GM19452 (cell line): Measurements from ENCODE around the gene TPCN2.
"Not testable (repeated sequence)": the region's sequence is repeated elsewhere in the genome, so short reads cannot be mapped to it uniquely, and the experiment has no call there.

Experiments used
- ATAC-seq: cut with Tn5 transposase; IDR thresholded peaks from one replicate; pipeline ENCODE4 v1.9.1; 2021; ENCODE audit not compliant: unreplicated experiment

Gene TPCN2

DNA sequence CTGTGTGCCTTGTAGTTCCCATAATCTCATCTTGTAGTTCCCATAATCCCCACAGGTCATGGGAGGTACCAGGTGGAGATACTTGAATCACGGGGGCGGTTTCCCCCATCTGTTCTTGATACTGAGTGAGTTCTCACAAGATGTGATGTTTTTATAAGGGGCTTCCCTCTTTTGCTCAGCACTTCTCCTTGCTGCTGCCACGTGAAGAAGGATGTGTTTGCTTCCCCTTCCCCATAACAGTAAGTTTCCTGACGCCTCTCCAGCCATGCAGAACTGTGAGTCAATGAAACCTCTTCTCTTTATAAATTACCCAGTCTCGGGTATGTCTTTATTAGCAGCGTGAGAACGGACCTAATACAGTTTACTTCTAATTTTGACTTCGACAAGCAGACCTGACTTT is 93.0 kb downstream of the TPCN2 start:
- ATAC-seq = no peak

DNA sequence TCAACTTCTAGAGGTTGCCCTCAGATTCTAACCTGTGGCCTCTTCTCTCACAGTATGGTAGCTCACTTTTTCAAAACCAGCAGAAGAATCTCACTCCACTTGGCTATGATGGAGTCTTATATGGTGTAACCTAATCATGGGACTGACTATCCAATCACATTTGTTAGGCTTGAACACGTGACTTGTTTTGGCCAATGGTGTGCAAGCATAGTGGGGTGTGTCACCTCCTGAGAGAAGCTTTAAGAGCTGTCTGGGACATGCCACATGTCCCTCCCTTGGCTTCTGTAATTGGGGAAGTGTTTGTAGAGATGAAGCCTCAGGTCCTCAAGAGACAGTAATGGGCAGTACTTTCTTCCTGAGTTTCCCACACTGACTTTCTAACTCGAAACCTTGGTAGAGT is 94.2 kb downstream of the TPCN2 start:
- no peak for ATAC-seq

DNA sequence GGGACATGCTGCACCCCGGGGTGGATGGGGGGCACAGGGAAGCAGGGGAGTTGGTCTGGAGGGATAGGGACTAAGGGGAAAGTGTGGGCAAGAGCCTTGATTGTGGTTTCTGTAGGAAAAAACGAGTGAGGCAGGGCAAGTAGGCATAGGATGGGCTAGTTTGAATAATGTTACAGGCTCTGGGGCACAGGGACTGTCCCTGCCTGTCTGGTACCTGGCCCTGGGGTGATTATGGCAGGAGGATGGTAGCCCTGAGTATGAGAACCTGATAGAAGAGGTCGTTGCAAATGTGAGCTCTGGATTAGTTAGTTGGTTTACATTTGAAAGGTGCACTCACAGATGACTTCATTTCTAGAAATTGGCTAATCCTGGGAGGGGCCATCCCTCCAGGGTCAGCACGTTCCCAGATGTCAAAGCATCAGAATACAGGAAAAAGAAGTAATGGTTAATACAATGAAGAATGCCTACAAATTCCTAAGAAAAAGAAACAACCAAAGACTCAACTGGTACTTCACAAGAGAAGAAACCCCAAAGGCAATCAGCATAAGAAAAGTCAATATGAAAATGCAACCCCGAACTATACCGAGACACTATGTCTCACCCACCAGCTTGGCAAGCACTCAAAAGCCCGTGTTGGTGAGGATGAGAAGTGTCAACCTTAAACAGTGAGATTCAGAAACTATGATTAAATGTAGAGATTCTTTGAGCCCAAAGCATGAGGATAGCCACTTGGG is 95.8 kb downstream of the TPCN2 start:
- no peak for ATAC-seq

DNA sequence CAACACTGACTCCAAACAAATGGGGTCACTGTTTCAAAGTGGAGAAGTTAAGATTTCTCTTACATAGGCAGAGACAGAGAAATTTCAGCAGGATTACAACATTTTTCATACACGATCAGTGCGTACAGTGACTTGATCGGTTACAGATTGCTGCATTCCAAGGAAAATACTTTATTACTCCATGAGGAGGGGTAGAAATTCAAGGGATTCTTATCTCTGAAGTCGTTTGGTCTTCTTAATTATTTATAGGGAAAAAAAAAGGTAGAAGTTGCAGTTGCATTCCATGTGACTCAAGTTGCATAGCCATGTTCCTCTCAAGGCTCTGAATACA is 96.3 kb downstream of the TPCN2 start:
- no peak for ATAC-seq

DNA sequence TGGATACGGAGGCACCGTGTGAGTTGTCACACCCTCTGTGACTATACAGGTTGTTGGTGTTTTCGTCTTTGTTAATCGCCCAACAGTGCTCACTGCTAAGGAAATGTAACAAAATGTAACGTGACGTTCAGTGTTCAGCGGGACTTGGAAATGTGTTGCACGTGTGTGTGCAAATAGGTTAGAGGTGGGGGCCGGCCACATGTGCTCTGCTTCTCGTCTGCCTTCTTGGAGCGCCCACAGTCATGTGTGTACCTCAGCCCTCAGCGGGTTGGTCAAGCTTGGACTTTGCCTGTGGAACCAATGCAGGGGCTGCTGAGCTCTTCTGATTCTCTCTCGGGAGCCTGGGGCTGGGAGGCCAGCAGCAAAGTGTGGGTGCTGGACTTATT is 99.6 kb downstream of the TPCN2 start:
- no peak for ATAC-seq

DNA sequence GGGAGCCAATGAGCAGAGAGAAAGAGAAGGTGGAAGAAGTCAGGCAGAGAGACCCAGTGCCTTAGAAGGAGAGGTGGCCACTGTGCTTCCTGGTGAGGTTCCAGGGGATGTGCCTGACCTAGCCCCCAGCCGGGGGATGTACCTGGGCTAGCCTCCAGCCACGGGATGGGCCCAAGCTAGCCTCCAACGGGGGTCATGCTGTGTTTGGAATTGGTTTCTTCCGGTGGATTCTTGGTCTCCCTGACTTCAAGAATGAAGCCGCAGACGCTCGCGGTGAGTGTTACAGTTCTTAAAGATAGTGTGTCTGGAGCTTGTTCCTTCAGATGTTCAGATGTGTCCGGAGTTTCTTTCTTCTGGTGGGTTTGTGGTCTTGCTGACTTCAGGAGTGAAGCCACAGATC is 100.1 kb downstream of the TPCN2 start:
- no peak for ATAC-seq

DNA sequence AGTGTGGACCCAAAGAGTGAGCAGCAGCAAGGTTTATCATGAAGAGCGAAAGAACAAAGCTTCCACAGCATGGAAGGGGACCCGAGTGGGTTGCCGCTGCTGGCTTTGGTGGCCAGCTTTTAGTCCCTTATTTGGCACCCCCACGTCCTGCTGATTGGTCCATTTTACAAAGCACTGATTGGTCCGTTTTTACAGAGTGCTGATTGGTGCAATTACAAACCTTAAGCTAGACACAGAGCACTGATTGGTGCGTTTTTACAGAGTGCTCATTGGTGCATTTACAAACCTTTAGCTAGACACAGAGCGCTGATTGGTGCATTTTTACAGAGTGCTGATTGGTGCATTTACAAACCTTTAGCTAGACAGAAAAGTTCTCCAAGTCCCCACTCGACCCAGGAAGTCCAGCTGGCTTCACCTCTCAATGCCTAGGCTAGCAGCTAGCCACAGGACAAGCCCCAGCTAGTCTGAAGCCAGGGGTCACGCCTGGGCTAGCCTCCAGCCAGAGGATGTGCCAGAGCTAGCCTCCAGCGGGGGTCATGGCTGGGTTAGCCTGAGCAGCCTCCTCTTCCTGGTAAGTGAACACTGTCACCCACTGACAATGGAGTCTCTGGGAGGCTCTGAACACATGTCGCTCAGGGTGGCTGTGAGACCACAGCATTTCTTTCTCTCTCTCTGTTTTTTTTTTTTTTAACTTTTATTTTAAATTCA is 100.8 kb downstream of the TPCN2 start:
- not testable (repeated sequence) for ATAC-seq

DNA sequence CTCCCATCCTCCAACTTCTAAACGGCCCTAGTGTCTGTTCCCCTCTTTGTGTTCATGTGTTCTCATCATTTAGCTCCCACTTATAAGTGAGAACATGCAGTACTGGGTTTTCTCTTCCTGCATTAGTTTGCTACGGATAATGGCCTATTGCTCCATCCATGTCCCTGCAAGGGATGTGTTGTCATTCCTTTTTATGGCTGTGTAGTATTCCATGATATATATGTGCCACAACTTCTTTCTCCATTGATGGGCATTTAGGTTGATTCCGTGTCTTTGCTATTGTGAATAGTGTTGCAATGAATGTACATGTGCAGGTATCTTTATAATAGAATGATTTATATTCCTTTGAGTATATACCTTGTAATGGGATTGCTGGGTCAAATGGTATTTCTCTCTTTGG is 101.4 kb downstream of the TPCN2 start:
- ATAC-seq = no peak

DNA sequence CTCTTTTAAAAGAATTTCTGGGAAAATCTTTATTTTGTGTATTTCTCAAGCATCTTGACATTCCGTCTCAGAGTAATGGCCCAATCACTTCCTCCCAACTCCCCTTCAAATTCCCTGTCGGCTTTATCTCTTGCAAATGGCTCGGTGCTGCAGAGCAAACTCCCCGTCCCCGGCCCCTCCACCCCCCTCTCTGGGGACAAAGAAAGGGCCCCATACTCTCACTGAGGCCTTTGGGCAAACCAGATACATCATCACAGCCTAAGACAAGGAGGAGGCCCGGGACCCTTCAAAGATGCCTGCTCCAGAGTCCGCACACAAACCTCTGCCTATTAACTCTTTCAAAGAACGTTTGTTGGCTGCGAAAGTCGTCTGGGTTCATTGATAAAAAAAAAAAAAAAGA is 103.1 kb downstream of the TPCN2 start:
- no peak for ATAC-seq

DNA sequence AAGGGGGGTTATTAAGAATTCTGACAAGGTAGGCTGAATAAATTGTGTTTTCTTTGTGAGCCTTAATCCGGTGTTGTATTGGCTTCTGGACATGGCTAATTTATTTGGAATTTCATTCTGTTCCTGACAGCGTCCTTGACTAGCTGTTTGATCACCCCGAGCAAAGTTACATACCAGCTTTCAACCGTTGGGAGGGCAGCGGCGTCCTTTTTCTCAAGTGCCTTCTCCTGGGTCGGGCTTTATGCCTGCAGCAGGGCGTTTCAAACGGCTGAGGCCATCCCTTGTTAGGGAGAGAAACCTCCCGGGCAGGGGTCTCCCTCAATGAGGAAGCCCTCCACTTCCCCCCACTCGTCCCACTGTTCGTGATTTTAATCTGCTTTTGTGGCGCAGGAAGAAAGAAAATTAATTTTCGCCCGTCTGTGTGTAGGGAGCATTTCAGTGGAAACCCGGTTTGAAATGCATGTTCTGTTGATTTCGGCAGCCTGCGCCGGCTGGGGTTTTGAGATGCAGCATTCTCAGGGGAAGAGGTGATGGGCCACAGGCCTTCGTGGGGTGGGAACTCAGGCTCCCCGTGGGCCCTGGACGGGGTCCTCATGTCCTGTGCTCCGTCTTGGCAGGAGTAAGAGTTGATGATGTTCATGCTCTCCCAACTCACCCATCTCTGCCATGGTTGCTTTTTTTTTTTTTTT is 104.1 kb downstream of the TPCN2 start:
- ATAC-seq = no peak

DNA sequence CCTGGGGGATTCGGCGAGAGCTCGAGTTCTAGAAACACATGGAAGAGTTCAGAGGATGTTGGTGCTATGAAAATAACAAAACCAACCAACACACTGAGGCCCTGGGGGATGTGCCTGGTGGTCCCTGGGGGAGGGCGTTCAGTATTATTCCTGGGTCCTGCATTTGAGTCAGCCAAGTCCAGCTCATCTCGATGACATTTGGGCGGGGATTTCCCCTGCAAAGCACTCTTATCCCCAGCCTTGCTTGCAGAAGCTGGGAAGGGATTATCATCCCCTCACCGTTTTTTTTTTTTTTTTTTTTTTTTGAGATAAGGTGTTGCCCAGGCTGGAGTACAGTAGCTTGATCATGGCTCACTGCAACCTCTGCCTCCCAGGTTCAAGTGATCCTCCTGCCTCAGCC is 104.9 kb downstream of the TPCN2 start:
- no peak for ATAC-seq

DNA sequence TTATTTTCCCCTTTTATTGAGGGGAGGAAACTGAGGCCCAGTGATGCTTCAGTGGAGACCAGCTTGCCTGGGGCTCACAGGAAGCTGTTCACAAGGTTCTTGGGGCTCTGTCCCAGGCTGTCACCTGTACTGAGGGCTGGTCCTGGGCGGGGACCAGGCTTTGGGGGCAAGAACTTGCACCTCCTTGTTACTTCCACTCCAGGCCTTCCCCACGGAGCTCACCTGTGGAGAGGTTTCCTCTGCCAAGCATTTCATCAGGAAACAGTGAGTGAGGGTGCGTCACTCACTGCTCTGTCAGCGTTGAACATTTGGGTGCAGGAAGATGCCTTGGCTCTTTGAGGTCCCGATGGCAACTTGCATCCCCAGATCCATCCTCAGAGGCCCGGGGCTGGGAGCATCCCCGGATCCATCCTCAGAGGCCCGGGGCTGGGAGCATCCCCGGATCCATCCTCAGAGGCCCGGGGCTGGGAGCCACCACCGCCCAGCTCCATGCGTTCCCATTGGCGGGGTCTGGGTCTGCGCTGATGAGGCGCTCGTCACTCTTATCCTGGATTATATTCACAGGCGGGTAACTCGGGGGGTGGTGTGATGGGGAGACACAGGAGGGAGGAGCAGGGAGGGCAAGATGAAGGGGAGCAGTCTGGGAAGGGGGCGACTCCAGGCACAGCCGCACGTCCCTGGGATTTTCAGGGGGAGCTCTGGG is 105.6 kb downstream of the TPCN2 start:
- no peak for ATAC-seq

DNA sequence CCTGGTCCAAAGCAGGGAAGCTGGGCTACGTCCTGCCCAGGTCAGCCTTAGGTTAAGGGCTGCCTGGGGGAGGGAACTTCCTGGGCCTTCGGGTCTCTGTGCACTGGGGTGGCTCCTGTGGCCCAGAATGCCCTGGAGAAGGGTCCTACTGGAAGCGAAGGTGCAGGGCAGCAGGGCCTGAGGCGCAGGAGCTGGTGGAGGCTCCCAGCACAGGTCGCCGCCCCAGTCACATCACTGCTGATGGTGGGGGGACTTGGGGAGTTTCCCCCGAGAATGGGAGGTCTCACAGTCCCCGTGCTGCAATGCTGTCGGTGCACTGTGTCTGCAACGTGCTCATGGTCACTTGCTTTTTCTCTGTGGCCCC is 106.2 kb downstream of the TPCN2 start:
- no peak for ATAC-seq

DNA sequence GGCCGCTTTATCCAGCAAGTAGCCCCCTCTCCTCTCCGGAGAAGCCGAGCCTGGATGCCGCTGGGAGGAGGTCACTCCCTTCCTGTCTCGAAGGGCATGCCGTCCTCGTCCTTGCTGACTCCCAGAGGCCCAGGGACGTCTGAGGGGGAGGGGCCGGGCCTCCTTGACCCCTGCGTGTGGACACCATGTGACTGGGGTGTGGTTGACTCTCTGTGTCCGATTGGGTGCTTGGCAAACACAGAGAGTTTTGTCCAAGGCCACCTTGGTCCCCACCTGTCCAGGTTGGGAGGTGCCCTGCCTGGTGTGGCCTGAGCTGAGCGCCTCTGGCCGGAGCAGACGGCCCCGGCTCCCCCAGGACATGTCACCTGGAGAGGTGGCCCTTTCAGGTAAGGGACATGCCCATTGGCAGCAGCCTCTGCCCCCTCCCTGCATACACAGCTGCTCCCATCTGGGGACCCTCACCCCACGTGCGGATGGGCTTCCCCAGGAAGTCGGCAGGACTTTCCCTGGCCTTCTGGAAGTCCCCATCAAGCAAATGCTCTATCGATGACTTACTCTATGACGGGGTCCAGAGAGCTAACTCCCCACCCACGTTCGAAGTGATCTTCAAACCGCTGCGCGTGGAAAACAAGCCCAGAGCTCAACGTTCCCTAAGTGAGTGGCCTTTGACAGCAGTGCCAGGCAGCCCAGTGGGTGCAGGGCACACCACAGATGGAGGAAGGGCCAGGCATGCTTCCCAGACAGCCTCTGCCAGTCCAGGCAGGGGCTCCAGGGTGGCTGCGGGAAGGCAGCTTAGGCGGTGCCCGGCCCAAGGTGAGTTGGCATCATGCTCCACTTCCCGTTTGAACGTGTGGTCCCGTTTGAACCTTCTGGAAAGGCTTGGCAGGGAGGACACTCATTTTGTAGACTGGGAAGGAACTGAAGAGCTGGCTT is 106.8 kb downstream of the TPCN2 start, which contains the start of gene SMIM38:
SMIM38 (plus strand) TSS at position 634 of the 933 bp plus-strand sequence. CDS start 1,912 bp downstream, outside the sequence.
- no peak for ATAC-seq

DNA sequence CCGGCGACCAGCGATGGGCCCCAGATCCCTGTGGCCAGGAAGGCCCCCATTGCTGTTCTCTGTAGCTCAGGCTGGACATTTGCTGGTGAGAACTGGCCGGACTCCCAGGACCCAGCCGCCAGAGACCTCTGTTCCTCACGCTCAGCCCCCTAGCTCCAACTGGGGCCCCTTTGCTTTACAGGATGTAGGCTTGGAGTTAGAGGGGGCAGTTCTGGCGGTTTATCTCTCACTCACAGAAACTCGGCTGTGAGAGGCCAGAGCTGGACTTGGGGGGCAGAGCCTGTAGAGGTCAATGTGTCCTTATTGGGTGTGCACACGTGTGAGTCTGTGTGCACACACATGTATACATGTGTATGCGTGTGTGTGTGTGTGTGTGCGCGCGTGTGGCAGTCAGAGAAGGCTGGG is 107.5 kb downstream of the TPCN2 start:
- no peak for ATAC-seq

DNA sequence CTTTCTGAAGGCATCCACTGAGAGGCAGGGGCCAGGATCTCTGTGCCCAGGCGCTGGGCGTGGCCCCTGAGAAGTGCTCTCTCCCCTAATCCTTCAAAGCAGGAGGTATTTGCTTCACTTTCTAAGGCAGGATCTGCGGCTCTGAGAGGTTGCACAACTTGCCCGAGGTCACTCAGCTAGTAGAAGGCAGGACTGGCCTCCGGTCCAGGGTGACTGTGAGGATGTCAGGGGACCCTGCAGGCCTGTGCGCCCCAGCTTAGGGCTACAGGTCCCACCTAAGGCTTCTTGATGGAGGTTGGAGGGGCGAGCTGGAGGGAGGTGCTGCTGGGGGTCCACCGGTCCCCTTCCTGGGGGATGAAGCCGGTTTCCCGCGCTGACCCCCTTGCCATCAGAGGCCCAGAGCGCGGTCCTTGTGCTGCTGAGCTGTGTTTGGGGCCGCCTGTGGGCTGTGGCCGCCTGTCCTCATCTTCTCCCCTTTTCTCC is 108.0 kb downstream of the TPCN2 start:
- no peak for ATAC-seq

DNA sequence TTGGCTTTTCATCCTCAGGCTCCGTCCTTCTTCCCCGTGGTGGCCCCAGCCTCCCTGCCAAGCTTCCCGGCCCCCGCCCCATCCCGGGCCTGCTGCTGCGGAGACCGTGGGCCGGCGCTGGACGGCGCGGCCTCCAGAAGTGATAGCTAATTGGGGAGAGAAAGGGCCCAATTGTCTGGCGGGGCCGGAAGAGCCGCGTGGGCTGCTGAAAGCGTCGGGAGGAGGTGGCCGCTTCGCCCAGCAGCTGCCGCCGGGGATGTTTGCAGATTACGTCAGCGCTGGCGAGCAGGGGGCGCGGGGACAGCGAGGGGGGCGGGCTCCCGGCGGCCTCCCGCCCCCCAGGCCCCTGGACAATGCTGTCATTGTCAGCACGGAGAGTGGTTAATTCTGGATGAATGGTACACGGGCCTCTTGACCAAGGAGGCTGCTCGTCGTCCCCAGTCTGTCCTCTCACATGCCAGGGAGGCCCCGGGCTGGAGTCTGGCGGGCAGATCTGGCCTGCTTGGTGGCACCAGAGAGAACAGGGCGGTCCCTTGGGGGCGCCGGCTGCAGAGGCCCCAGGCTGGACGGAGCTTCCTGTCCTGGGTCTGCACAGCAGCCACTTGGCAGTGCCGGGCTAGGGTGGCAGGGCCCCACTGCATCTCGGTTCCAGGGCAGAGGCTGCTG is 108.6 kb downstream of the TPCN2 start:
- no peak for ATAC-seq

DNA sequence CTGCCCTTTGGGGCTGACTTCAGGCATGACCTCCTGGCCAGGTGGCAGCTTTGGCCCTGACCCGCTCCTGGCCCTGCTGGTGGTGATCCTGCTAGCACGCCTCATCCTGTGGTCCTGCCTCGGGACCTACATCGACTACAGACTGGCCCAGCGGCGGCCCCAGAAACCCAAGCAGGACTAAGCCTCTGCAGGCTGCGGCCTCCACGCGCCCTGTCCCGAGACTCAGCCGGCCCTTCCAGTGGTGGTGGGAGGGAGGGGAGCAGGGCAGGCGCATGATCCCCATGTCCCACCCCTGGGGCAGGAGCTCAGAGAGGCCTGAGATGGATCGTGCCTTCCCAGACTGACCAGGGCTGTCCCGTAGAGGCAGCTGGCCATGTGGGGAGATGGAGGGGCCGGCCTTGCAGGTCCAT is 109.1 kb downstream of the TPCN2 start:
- ATAC-seq = no peak

DNA sequence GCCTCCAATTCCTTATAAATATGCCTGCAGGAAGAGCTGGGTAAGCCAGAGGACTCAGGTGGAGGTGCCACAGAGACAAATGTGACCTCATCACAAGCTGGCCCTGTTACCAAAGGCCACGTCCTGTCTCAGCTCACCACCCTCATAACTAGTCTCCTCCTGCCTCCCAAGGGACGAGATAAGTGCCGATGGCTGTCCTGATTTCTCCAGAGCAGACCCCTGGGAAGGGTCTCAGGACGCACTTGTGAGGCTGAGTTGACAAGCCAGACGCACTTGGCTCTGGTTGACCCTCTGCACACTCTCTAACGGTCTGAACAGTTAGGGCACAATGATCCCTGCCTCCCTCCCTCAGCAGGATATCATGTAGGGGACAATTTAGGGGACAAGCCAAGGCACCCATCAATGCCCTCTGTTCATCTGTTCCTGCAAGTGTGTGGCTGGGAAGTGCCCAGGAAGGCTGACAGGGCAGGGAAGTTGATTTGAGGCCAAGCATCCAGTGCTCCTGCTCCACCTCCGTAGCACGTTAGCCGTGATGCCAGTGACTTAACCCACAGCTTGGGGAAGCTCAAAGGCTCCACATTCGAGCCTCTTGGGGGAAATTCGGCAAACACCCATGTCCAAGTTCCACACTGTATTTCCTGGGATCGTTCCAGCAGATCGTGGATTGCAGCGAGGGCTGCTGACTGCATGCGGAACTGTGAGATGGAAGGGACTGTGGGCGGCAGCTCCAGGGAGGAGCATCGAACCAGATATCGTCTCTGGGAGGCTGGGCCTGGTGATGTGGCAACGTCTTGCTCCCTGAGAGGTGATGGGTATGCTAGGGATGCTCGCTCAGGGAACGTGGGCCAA is 109.8 kb downstream of the TPCN2 start:
- ATAC-seq = no peak
